Neural progenitor cell (in vitro differentiated cells): ENCODE data around the gene TSPAN14.

ENCODE experiments used
- EZH2 ChIP-seq: fragments of 200-600 bp; sonication (generic); IDR thresholded peaks from 2 replicates; pipeline ENCODE4 v1.6.1; 2017; ENCODE audit warnings: antibody characterized with exemption, mild to moderate bottlenecking, moderate library complexity
- EZH2phosphoT487 ChIP-seq: fragments of 200-600 bp; sonication (generic); IDR thresholded peaks from 2 replicates; pipeline ENCODE4 v1.6.1; 2017; ENCODE audit warnings: antibody characterized with exemption
- TF ChIP-seq, protein P1 (sequence below): fragments of 200-600 bp; sonication (generic); IDR thresholded peaks from 2 replicates; pipeline ENCODE4 v1.5.1; 2017; ENCODE audit warnings: antibody characterized with exemption, mild to moderate bottlenecking

DNA sequence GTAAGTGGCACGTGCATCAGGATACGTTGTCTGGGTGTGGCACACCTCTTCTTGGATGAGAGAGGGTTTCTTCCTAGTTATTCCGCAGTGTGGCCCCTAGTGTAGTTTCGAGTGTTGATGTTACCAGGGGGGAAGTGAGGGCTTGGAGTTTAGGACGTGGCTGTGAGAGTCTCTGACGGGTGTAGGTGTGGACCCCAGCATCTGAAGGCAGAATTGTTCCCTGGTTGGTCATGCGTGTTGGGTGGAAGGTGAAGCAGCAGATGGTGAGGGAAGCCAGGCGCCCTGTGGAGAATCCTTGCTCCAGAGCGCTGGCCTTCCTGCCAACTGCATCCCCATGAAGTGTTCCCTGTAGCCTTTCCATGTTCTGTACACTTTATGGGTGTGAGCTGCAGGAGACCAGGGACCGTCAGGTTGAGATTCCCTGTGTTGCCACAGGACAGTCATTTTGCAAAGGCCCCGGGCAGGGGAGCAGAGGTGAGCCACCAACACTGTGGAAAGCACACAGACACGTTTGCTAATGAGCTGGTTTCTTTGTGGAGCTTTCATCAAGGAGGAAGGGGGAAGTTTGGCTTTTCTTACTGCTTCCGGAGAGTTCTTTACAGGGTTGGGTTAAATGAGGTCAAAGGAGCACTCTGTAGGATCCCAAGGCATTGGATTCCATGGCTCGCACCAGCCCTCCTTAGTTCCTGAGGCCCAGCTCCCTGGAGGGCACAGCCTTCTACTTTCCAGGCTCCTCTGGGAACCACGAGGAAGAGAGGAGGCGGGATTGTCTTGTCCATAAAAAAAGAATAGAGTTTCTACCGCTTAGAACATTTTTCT, 32.0 kb downstream of the TSPAN14 start:
- TF ChIP-seq EZH2 (no peak), EZH2phosphoT487 (no peak)
- TF ChIP-seq, protein P1, sequence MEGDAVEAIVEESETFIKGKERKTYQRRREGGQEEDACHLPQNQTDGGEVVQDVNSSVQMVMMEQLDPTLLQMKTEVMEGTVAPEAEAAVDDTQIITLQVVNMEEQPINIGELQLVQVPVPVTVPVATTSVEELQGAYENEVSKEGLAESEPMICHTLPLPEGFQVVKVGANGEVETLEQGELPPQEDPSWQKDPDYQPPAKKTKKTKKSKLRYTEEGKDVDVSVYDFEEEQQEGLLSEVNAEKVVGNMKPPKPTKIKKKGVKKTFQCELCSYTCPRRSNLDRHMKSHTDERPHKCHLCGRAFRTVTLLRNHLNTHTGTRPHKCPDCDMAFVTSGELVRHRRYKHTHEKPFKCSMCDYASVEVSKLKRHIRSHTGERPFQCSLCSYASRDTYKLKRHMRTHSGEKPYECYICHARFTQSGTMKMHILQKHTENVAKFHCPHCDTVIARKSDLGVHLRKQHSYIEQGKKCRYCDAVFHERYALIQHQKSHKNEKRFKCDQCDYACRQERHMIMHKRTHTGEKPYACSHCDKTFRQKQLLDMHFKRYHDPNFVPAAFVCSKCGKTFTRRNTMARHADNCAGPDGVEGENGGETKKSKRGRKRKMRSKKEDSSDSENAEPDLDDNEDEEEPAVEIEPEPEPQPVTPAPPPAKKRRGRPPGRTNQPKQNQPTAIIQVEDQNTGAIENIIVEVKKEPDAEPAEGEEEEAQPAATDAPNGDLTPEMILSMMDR: no peak
